Gastrocnemius medialis (tissue), 4 donors: ENCODE measurements around the gene HS3ST3A1.

Experiments used
- CTCF ChIP-seq, 5 experiments: fragments of 450-650 bp in 3 of 5; fragments of 200-600 bp in 2 of 5; sonication (generic) in 2 of 5; IDR thresholded peaks in 4 of 5; conservative IDR thresholded peaks in 1 of 5; 1 replicate in 4 of 5; 2 replicates in 1 of 5; pipeline ENCODE4 v1.5.1; 2016 to 2019; ENCODE audit warnings: antibody characterized with exemption in 5 of 5, mild to moderate bottlenecking in 3 of 5, moderate library complexity in 3 of 5
- POLR2A ChIP-seq, 2 donors: fragments of 450-650 bp; IDR thresholded peaks; one replicate each; pipeline ENCODE4 v1.6.1; 2017; ENCODE audit warnings: antibody characterized with exemption in 2 of 2, mild to moderate bottlenecking in 2 of 2, moderate library complexity in 2 of 2

- TF ChIP-seq CTCF (IDR thresholded peaks at IDR 0.05 in 4 of 5, conservative IDR thresholded peaks at IDR 0.05 in 1 of 5) (no peak), POLR2A (IDR thresholded peaks at IDR 0.05) (no peak)
Observed at GRCh38 chr17:13635951-13636350, 34.2 kb upstream of the HS3ST3A1 start.
